COLO668 (cell line): ENCODE data around the gene TMEM86A.
"Not testable (repeated sequence)": the region's sequence is repeated elsewhere in the genome, so short reads cannot be mapped to it uniquely, and the experiment has no call there.

Experiments
- DNase-seq: peaks from one replicate; lab custom pipeline; 2025; ENCODE audit not compliant: unreplicated experiment; lab: John Stamatoyannopoulos, UW

Gene TMEM86A

GRCh38 chr11:18698341-18699268 lies at the start of gene TMEM86A:
Gene TMEM86A (plus strand): TSS chr11:18698779. CDS start chr11:18698887, 108 bp downstream.
- peak; percentile 96 for DNase-seq

GRCh38 chr11:18650353-18650752 lies 48.2 kb upstream of the TMEM86A start:
- no peak for DNase-seq

- peak; percentile 18 for DNase-seq
Measured at GRCh38 chr11:18650859-18651557, 47.6 kb upstream of the TMEM86A start.

GRCh38 chr11:18657673-18658072 lies 40.9 kb upstream of the TMEM86A start:
- no peak for DNase-seq

GRCh38 chr11:18665353-18665872 lies 33.2 kb upstream of the TMEM86A start:
- DNase-seq: not testable (repeated sequence)

GRCh38 chr11:18668131-18668530 lies 30.4 kb upstream of the TMEM86A start:
- no peak for DNase-seq

- no peak for DNase-seq
Measured at GRCh38 chr11:18669219-18669596, 29.4 kb upstream of the TMEM86A start.

GRCh38 chr11:18669711-18670110 lies 28.9 kb upstream of the TMEM86A start:
- DNase-seq: peak; percentile 22

- no peak for DNase-seq
Measured at GRCh38 chr11:18671246-18671645, 27.3 kb upstream of the TMEM86A start.

GRCh38 chr11:18672209-18672608 lies 26.4 kb upstream of the TMEM86A start:
- not testable (repeated sequence) for DNase-seq

GRCh38 chr11:18676803-18677202 lies 21.8 kb upstream of the TMEM86A start:
- DNase-seq: no peak

- DNase-seq: no peak
Measured at GRCh38 chr11:18677560-18677959, 21.0 kb upstream of the TMEM86A start.

GRCh38 chr11:18681949-18682348 lies 16.6 kb upstream of the TMEM86A start:
- DNase-seq: not testable (repeated sequence)

- no peak for DNase-seq
Measured at GRCh38 chr11:18682466-18682865, 16.1 kb upstream of the TMEM86A start.

- no peak for DNase-seq
Measured at GRCh38 chr11:18684267-18684666, 14.3 kb upstream of the TMEM86A start.

- not testable (repeated sequence) for DNase-seq
Measured at GRCh38 chr11:18691467-18692140, 7.0 kb upstream of the TMEM86A start.

- no peak for DNase-seq
Measured at GRCh38 chr11:18692941-18693760, 5.4 kb upstream of the TMEM86A start.

GRCh38 chr11:18696638-18697225 lies 1.8 kb upstream of the TMEM86A start:
- no peak for DNase-seq

GRCh38 chr11:18697576-18697975 lies 1.0 kb upstream of the TMEM86A start:
- DNase-seq: no peak

- no peak for DNase-seq
Measured at GRCh38 chr11:18699269-18699596, 654 bp downstream of the TMEM86A start.
